K562 (cell line): Measurements from ENCODE around the gene ZMYM2. TPM values are rescaled to one million over a fixed set of nuclear protein-coding genes. Genes with fewer than 3 reads are reported as not detected.

Experiments
- ATAC-seq: fragments of 200-7000 bp; cut with Tn5 transposase; 3 replicates; pipeline ENCODE4 v1.9.1; 2020; ENCODE audit warnings: moderate library complexity
- BruUV-seq: library from RNA; stranded (reverse); fragments of 400-500 nt; replicated peaks from 2 replicates; lab custom pipeline; 2021; lab: Mats Ljungman, UMichigan
- CTCF ChIA-PET: fragments of 300-600 bp; formaldehyde crosslinking; extraction: SDS; loops from one replicate; lab custom pipeline; 2021; ENCODE audit warnings: low intra/inter-chr PET ratio; lab: Yijun Ruan, JAX
- POLR2A ChIA-PET: fragments of 300-600, 350-650 bp; sonication (Branson Sonifier 250); formaldehyde crosslinking; extraction: SDS; loops from one replicate; lab custom pipeline; 2021; ENCODE audit warnings: antibody characterized with exemption, inconsistent platforms; lab: Yijun Ruan, JAX
- DNase-seq, 4 experiments: peaks; one replicate each; pipeline versions ENCODE4 v3.0.0 to v3.0.0-alpha.2; 2011 to 2018; ENCODE audit warnings: low spot score in 3 of 4, mixed read lengths in 3 of 4; ENCODE audit errors: extremely low read depth in 1 of 4
- FAIRE-seq: peaks from 2 replicates; lab custom pipeline; 2011; peaks lifted over from hg19 to GRCh38; lab: Jason Lieb, UNC
- H2AFZ ChIP-seq: 2 replicates; pipeline ENCODE4 v1.6.0; 2011; ENCODE audit warnings: low read depth, low read length, control low read depth, inconsistent platforms
- H3K27ac ChIP-seq: fragments of 200-600 bp; 3 replicates; pipeline ENCODE4 v1.8.0; 2011; ENCODE audit warnings: low read depth, mild to moderate bottlenecking, control low read depth, inconsistent platforms, low read length, moderate library complexity, mixed read lengths; ENCODE audit errors: extremely low read depth
- H3K27me3 ChIP-seq, 2 experiments: fragments of 300-600 bp in 1 of 2; 2 replicates in 1 of 2; 3 replicates in 1 of 2; pipeline versions ENCODE4 v1.6.0 to v1.8.0; 2011; ENCODE audit warnings: inconsistent platforms in 2 of 2, low read length in 2 of 2, mild to moderate bottlenecking in 1 of 2, mixed read lengths in 1 of 2, moderate library complexity in 1 of 2; ENCODE audit not compliant: control insufficient read depth in 2 of 2, insufficient read depth in 2 of 2
- H3K36me3 ChIP-seq: fragments of 300-600 bp; 3 replicates; pipeline ENCODE4 v1.8.0; 2011; ENCODE audit warnings: mild to moderate bottlenecking, low read length, inconsistent platforms; ENCODE audit not compliant: control insufficient read depth, insufficient read depth
- H3K4me1 ChIP-seq, 2 experiments: fragments of 200-600 bp in 1 of 2; replicated peaks in 1 of 2; 2 replicates in 1 of 2; 3 replicates in 1 of 2; pipeline versions ENCODE4 v1.5.1 to v1.8.0; 2011; ENCODE audit warnings: inconsistent platforms in 2 of 2, low read length in 2 of 2, mild to moderate bottlenecking in 1 of 2, mixed read lengths in 1 of 2, moderate library complexity in 1 of 2; ENCODE audit not compliant: control insufficient read depth in 2 of 2, insufficient read depth in 2 of 2
- H3K4me2 ChIP-seq: 2 replicates; pipeline ENCODE4 v1.6.1; 2011; ENCODE audit warnings: low read length, control low read depth, inconsistent platforms, mixed read lengths; ENCODE audit not compliant: insufficient read depth
- H3K4me3 ChIP-seq: fragments of 200-600 bp; sonication (generic), shearing (Covaris generic); 2 replicates; pipeline ENCODE4 v1.5.1; 2016; ENCODE audit warnings: control low read depth, inconsistent platforms
- H3K79me2 ChIP-seq: fragments of 200-600 bp; 3 replicates; pipeline ENCODE4 v1.8.0; 2011; ENCODE audit warnings: low read length, inconsistent platforms; ENCODE audit not compliant: control insufficient read depth, insufficient read depth
- H3K9ac ChIP-seq, 2 experiments: 2 replicates each; pipeline versions ENCODE4 v1.6.0 to v1.6.1; 2011; ENCODE audit warnings: low read depth in 2 of 2, low read length in 2 of 2, control low read depth in 1 of 2, inconsistent platforms in 1 of 2, mild to moderate bottlenecking in 1 of 2, mixed read lengths in 1 of 2; ENCODE audit not compliant: insufficient read depth in 1 of 2
- H3K9me1 ChIP-seq: one replicate; pipeline ENCODE4 v1.6.0; 2011; ENCODE audit warnings: inconsistent platforms, mild to moderate bottlenecking, low read length, moderate library complexity; ENCODE audit not compliant: control insufficient read depth, insufficient read depth
- H3K9me3 ChIP-seq: replicated peaks from 2 replicates; pipeline ENCODE4 v1.5.1; 2011; ENCODE audit warnings: low read depth, low read length, inconsistent platforms; ENCODE audit not compliant: control insufficient read depth, insufficient read depth
- H4K20me1 ChIP-seq: replicated peaks from 2 replicates; pipeline ENCODE4 v1.6.1; 2011; ENCODE audit warnings: low read length, inconsistent platforms, mixed read lengths; ENCODE audit not compliant: control insufficient read depth, insufficient read depth
- BRD9 ChIP-seq: fragments of 450-650 bp; IDR thresholded peaks from 2 replicates; pipeline ENCODE4 v1.6.1; 2018; ENCODE audit warnings: low read depth; ENCODE audit not compliant: partially characterized antibody
- CREB1 ChIP-seq, 2 experiments: sonication (generic) in 1 of 2; formaldehyde crosslinking in 1 of 2; IDR thresholded peaks; 2 replicates each; pipeline versions ENCODE4 v1.6.1 to v1.8.0; 2012 to 2022; ENCODE audit warnings: inconsistent platforms in 1 of 2, mild to moderate bottlenecking in 1 of 2, missing genetic modification reagents in 1 of 2, moderate library complexity in 1 of 2
- MCM7 ChIP-seq, 2 experiments: fragments of 450-650 bp; IDR thresholded peaks; 2 replicates each; pipeline ENCODE4 v1.6.1; 2016 to 2018
- NFIX ChIP-seq: fragments of 250-450 bp; sonication (Bioruptor Pico); IDR thresholded peaks from 2 replicates; pipeline ENCODE4 v1.4.0; 2020; ENCODE audit warnings: low read depth, mild to moderate bottlenecking, moderate library complexity
- RBM15 ChIP-seq: fragments of 200-400 bp; formaldehyde crosslinking; IDR thresholded peaks from 2 replicates; pipeline ENCODE4 v1.6.1; 2018; ENCODE audit warnings: mild to moderate bottlenecking, low read length, moderate library complexity; ENCODE audit not compliant: insufficient read depth
- THRAP3 ChIP-seq: fragments of 450-650 bp; IDR thresholded peaks from 2 replicates; pipeline ENCODE4 v1.6.1; 2016; ENCODE audit warnings: mild to moderate bottlenecking, inconsistent platforms, borderline replicate concordance
- ZNF143 ChIP-seq: sonication (generic); formaldehyde crosslinking; IDR thresholded peaks from 2 replicates; pipeline ENCODE4 v1.9.0; 2022; ENCODE audit warnings: mild to moderate bottlenecking, missing genetic modification reagents
- WGBS: fragments of 100-300 bp; shearing (Covaris generic); methylation state at CpG from one replicate; pipeline ENCODE4 v1.1.6; 2016; ENCODE audit warnings: low coverage, mixed read lengths; ENCODE audit not compliant: insufficient coverage; ENCODE audit errors: missing lambda C conversion rate; 5-methylcytosine and 5-hydroxymethylcytosine counted together
- in situ Hi-C: fragments of 300-500 bp; cut with MboI; formaldehyde crosslinking; loops from 4 replicates; pipeline ENCODE4 v1.15.0; 2018; ENCODE audit warnings: inconsistent platforms, mixed read lengths
- intact Hi-C: fragments of 100-400 bp; cut with micrococcal nuclease; formaldehyde crosslinking; loops from 2 replicates; pipeline ENCODE4 v1.14.2; 2022
- polyA plus RNA-seq, 8 experiments: library from polyadenylated mRNA; depleted of rRNA in 4 of 8; stranded (reverse) in 5 of 8; unstranded in 3 of 8; fragments of >200 nt; fragmentation: Nextera tagmentation in 2 of 8; fragmentation: Illumina TruSeq in 1 of 8; extraction: Ambion mirVana in 2 of 8; extraction: Trizol in 1 of 8; gene quantifications; 2 replicates each; pipeline versions ENCODE4 v1.2.1 to v1.2.3, GENCODE V29; 2011 to 2014; ENCODE audit warnings: inconsistent platforms in 1 of 8, missing spikeins in 1 of 8
- total RNA-seq, 7 experiments: library from RNA; depleted of rRNA in 6 of 7; stranded (reverse); fragments of >200 nt in 6 of 7; fragmentation: Illumina TruSeq in 2 of 7; extraction: Trizol in 2 of 7; gene quantifications; 2 replicates each; pipeline versions ENCODE4 v1.2.1 to v1.2.3, GENCODE V29; 2011 to 2021; ENCODE audit warnings: low replicate concordance in 1 of 7
- TF ChIP-seq, protein P1 (sequence below): fragments of 450-650 bp; IDR thresholded peaks from 2 replicates; pipeline ENCODE4 v1.6.1; 2016
- TF ChIP-seq, protein P2 (sequence below): fragments of 450-650 bp; IDR thresholded peaks from 2 replicates; pipeline ENCODE4 v1.6.1; 2016; ENCODE audit warnings: antibody characterized with exemption
- TF ChIP-seq, protein P3 (sequence below): fragments of 250-450 bp; sonication (Bioruptor Pico); IDR thresholded peaks from 2 replicates; pipeline ENCODE4 v1.4.0; 2020

ZMYM2 gene
- total and polyA plus RNA-seq, 9 of the 15 experiments (the other 6 are each of a cell fraction or from before 2014, with no cell fraction given): 5.0 to 48.8 (median 26.8) TPM

DNA sequence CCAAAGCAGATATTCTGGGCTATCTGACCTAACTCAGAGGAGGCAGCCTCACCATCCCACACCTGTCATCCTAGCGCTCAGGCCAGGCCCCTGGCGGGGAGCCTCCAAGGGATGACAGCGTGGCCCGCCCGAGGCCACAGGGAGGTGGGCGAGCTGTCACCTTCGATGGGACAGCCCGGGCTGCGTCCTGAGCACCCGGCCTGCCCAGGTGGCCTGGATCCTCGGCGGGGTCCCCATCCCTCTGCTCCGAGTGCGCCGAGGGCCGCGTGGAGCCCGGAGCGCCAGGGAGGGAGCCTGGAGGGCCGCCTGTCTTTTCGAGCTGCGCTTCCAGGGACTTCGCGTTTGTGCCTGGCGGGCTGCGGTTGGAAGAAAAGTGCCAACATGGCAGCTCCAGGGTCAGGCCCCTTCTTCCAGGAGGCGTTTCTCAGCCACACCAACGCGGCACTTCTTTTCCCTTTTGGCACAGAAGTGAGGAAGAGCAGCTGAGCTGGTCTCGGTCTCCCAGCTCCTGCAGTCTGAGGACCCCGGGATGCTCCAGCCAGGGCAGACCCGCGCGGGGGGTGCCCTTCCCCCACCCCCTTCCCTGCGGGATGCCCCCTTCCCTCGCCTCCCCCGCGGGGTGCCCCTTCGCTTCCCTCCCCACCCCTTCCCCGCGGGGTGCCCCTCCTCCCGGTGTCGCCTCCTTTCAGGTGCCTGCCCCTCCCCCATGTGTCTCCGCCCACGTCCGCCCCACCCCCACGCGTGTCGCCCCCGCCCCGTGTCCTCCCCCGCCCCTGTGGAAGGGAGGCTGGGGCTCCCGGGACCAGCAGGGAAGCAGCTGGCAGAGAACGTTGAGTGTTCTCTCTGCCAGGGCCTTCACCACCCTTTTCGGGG, 160.0 kb downstream of the ZMYM2 start (continued):
- TF ChIP-seq, protein P1, sequence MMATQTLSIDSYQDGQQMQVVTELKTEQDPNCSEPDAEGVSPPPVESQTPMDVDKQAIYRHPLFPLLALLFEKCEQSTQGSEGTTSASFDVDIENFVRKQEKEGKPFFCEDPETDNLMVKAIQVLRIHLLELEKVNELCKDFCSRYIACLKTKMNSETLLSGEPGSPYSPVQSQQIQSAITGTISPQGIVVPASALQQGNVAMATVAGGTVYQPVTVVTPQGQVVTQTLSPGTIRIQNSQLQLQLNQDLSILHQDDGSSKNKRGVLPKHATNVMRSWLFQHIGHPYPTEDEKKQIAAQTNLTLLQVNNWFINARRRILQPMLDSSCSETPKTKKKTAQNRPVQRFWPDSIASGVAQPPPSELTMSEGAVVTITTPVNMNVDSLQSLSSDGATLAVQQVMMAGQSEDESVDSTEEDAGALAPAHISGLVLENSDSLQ: peak; percentile 46; the same call in 1 of the 2 replicates

DNA sequence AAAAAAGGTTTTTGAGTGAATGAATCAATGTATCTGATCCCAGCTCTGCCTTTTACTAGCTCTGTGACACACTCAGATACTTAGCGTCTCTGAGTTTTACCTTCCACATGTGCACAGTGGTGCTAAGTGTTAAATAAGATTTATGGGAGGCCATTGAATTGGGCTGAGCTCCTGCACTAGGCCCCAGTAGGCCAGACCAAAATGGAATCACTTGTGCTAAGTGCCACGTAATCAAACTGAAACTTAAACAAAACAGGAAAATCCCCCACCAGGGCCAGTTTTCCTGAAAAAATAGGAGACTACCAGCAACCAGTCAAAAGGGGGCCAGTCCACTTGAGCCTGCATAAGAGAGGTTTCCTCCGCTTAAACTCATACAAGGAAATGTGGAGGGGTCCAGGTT, 161.4 kb downstream of the ZMYM2 start:
- DNase-seq: no peak
- H3K9me3 ChIP-seq: no peaks in the 10 kb centered on the region
- no peaks in the 10 kb centered on the region for H3K79me2 ChIP-seq
- no peaks in the 10 kb centered on the region for H3K27me3 ChIP-seq
- peak overlapping the region in 1 of 2 experiments; percentile 33; a peak in 2 of 4 replicates for H3K9ac ChIP-seq
- peak overlapping the region; percentile 76 for H3K4me2 ChIP-seq
- FAIRE-seq: no peak
- no peaks in the 10 kb centered on the region for H3K9me1 ChIP-seq
- H3K27ac ChIP-seq: peak overlapping the region; percentile 66
- 42% methylated on average over 3 of the region's 3 CpGs for WGBS
- BruUV-seq: TSS peak; percentile 69
- no peaks in the 10 kb centered on the region for H4K20me1 ChIP-seq
- H3K4me1 ChIP-seq: peaks cover 4 to 15% of the 10 kb centered on the region in 2 experiments; a peak in 3 of 5 replicates
- no peaks in the 10 kb centered on the region for H3K36me3 ChIP-seq
- CTCF ChIA-PET: no interaction called here
- intact Hi-C loops (no loop called here), in situ Hi-C loops (no loop called here)
- POLR2A ChIA-PET: interaction anchor here (1.0 to 1.3 kb wide), 3 partner anchors 12 to 23 kb away, joined by 3 to 4 read pairs (median 4); no protein-coding TSS in a partner anchor
- peak overlapping the region; percentile 94 for H2AFZ ChIP-seq
- ATAC-seq: no peak
- H3K4me3 ChIP-seq: peak overlapping the region; percentile 29
- no peak for TF ChIP-seq BRD9
- no peak for TF ChIP-seq CREB1 (IDR thresholded peaks at IDR 0.05)
- no peak for TF ChIP-seq CREB1 (CRISPR knock-in tag; IDR thresholded peaks at IDR 0.05)
- TF ChIP-seq RBM15: no peak
- TF ChIP-seq, protein P2, sequence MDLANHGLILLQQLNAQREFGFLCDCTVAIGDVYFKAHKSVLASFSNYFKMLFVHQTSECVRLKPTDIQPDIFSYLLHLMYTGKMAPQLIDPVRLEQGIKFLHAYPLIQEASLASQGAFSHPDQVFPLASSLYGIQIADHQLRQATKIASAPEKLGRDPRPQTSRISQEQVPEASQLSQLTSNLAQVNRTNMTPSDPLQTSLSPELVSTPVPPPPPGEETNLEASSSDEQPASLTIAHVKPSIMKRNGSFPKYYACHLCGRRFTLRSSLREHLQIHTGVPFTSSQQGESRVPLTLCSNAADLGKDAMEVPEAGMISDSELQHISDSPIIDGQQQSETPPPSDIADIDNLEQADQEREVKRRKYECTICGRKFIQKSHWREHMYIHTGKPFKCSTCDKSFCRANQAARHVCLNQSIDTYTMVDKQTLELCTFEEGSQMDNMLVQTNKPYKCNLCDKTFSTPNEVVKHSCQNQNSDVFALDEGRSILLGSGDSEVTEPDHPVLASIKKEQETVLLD: no peak
- TF ChIP-seq NFIX (CRISPR knock-in tag): no peak
- TF ChIP-seq MCM7 (IDR thresholded peaks at IDR 0.05): no peak
- TF ChIP-seq, protein P3, sequence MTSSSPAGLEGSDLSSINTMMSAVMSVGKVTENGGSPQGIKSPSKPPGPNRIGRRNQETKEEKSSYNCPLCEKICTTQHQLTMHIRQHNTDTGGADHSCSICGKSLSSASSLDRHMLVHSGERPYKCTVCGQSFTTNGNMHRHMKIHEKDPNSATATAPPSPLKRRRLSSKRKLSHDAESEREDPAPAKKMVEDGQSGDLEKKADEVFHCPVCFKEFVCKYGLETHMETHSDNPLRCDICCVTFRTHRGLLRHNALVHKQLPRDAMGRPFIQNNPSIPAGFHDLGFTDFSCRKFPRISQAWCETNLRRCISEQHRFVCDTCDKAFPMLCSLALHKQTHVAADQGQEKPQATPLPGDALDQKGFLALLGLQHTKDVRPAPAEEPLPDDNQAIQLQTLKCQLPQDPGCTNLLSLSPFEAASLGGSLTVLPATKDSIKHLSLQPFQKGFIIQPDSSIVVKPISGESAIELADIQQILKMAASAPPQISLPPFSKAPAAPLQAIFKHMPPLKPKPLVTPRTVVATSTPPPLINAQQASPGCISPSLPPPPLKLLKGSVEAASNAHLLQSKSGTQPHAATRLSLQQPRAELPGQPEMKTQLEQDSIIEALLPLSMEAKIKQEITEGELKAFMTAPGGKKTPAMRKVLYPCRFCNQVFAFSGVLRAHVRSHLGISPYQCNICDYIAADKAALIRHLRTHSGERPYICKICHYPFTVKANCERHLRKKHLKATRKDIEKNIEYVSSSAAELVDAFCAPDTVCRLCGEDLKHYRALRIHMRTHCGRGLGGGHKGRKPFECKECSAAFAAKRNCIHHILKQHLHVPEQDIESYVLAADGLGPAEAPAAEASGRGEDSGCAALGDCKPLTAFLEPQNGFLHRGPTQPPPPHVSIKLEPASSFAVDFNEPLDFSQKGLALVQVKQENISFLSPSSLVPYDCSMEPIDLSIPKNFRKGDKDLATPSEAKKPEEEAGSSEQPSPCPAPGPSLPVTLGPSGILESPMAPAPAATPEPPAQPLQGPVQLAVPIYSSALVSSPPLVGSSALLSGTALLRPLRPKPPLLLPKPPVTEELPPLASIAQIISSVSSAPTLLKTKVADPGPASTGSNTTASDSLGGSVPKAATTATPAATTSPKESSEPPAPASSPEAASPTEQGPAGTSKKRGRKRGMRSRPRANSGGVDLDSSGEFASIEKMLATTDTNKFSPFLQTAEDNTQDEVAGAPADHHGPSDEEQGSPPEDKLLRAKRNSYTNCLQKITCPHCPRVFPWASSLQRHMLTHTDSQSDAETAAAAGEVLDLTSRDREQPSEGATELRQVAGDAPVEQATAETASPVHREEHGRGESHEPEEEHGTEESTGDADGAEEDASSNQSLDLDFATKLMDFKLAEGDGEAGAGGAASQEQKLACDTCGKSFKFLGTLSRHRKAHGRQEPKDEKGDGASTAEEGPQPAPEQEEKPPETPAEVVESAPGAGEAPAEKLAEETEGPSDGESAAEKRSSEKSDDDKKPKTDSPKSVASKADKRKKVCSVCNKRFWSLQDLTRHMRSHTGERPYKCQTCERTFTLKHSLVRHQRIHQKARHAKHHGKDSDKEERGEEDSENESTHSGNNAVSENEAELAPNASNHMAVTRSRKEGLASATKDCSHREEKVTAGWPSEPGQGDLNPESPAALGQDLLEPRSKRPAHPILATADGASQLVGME (CRISPR knock-in tag): no peak
- TF ChIP-seq THRAP3: no peak
- no peak for TF ChIP-seq ZNF143
